ENCODE data around the gene RAPGEF2. TPM values are rescaled to one million over a fixed set of nuclear protein-coding genes. Genes with fewer than 3 reads are reported as not detected.

RAPGEF2 gene
- total and polyA plus RNA-seq, 2 donors (not counting 1 experiment from before 2014, with no cell fraction given), result 10.9 to 45.8 TPM

- no peaks in the 10 kb centered on the region for H3K9me3 ChIP-seq (ENCODE audit: control extremely low read depth in 1 of 3, control insufficient read depth in 2 of 3, insufficient read depth in 1 of 3, low read length in 2 of 3)
- H2AFZ ChIP-seq (ENCODE audit: insufficient read depth, low read depth, low read length, poor library complexity, severe bottlenecking), result no peak overlapping the region
- DNase-seq, result peak; percentile 24
- peak overlapping the region; percentile 9 for H3K4me2 ChIP-seq (replicated peaks; ENCODE audit: low read depth, low read length, poor library complexity, severe bottlenecking)
- H3K79me2 ChIP-seq (ENCODE audit: control insufficient read depth, insufficient read depth, low read length), result peaks cover 51% of the 10 kb centered on the region
- intact Hi-C loops (cut with micrococcal nuclease), result no loop called here
- CTCF ChIA-PET, result no interaction called here
- H3K36me3 ChIP-seq (replicated peaks in 1 of 2; ENCODE audit: control extremely low read depth in 1 of 2, control insufficient read depth in 1 of 2, extremely low read depth in 1 of 2, insufficient read depth in 2 of 2, low read length in 1 of 2), result no peaks in the 10 kb centered on the region
- TF ChIP-seq, protein P1, sequence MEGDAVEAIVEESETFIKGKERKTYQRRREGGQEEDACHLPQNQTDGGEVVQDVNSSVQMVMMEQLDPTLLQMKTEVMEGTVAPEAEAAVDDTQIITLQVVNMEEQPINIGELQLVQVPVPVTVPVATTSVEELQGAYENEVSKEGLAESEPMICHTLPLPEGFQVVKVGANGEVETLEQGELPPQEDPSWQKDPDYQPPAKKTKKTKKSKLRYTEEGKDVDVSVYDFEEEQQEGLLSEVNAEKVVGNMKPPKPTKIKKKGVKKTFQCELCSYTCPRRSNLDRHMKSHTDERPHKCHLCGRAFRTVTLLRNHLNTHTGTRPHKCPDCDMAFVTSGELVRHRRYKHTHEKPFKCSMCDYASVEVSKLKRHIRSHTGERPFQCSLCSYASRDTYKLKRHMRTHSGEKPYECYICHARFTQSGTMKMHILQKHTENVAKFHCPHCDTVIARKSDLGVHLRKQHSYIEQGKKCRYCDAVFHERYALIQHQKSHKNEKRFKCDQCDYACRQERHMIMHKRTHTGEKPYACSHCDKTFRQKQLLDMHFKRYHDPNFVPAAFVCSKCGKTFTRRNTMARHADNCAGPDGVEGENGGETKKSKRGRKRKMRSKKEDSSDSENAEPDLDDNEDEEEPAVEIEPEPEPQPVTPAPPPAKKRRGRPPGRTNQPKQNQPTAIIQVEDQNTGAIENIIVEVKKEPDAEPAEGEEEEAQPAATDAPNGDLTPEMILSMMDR (IDR thresholded peaks at IDR 0.05), result no peak
- TF ChIP-seq EZH2 (IDR thresholded peaks at IDR 0.05; ENCODE audit: borderline replicate concordance, insufficient read depth, low read depth, low read length, poor library complexity, severe bottlenecking), result no peak
- peaks cover 8 to 16% of the 10 kb centered on the region in 2 donors for H3K4me1 ChIP-seq (ENCODE audit: control insufficient read depth in 2 of 2, insufficient read depth in 2 of 2, low read length in 2 of 2)
- H3K9me3 Mint-ChIP-seq (ENCODE audit: insufficient read depth), result no peaks in the 10 kb centered on the region
- no peak overlapping the region for H3K27ac ChIP-seq (ENCODE audit: low read length in 2 of 2)
- POLR2A ChIA-PET, result no interaction called here
- no peak overlapping the region for H3K4me3 Mint-ChIP-seq
- H3K27ac Mint-ChIP-seq, result no peak overlapping the region
- peaks cover 11% of the 10 kb centered on the region for H4K20me1 ChIP-seq (ENCODE audit: control insufficient read depth, insufficient read depth, low read length, poor library complexity, severe bottlenecking)
- H3K4me1 Mint-ChIP-seq, result peaks cover 23% of the 10 kb centered on the region
- H3K9ac ChIP-seq (ENCODE audit: low read length), result no peak overlapping the region
- peaks cover 3% of the 10 kb centered on the region for H3K27me3 Mint-ChIP-seq
- no peak overlapping the region for H3K4me3 ChIP-seq (ENCODE audit: control extremely low read depth in 1 of 5, extremely low read depth in 1 of 5, insufficient read depth in 1 of 5, low read depth in 2 of 5, low read length in 4 of 5)
- no peak for ATAC-seq (ENCODE audit: low read depth)
- WGBS (ENCODE audit: insufficient coverage), result 96% methylated on average over 5 of the region's 5 CpGs
- no peaks in the 10 kb centered on the region for H3K27me3 ChIP-seq (replicated peaks in 1 of 4; ENCODE audit: control extremely low read depth in 1 of 4, control insufficient read depth in 3 of 4, insufficient read depth in 4 of 4, low read length in 3 of 4)
These were observed 47.5 kb downstream of the RAPGEF2 start for GRCh38 chr4:159150396-159150795.

DNA sequence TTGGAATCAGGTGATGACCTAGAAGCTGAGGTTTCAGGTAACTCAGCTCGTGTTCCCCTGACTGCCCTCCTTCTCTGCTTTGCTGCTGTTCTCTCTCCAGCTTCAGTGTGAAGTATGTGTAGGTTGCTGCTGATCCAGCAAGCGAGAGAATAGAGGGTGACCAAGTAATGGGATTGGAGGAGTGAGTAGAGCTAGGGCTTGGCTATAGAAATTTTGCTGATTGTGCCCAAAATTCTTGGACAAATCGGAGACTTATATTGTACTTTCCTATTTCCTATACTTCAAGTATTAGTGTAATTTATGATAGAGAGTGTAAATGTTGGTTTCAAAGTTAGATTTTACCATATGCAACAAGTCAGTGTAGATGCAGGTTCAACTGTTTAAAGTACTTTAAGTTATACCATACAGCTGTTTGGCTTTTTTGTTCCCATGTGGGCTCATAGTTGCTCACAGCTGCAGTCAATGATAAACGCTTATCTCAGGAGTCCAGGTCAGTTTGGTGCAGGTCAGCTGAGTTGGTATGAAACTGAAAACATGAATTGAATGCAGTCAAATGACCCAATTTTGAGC lies 48.0 kb downstream of the RAPGEF2 start:
- CTCF ChIA-PET, result no interaction called here
- H3K27ac ChIP-seq (ENCODE audit: low read length in 2 of 2), result no peak overlapping the region
- TF ChIP-seq, protein P1 (IDR thresholded peaks at IDR 0.05), result no peak
- TF ChIP-seq EZH2 (IDR thresholded peaks at IDR 0.05; ENCODE audit: borderline replicate concordance, insufficient read depth, low read depth, low read length, poor library complexity, severe bottlenecking), result no peak

More for the DNA sequence above, 48.0 kb downstream of the RAPGEF2 start:
- H3K4me3 ChIP-seq (ENCODE audit: control extremely low read depth in 1 of 5, extremely low read depth in 1 of 5, insufficient read depth in 1 of 5, low read depth in 2 of 5, low read length in 4 of 5), result no peak overlapping the region
- POLR2A ChIA-PET, result no interaction called here
- H3K9me3 ChIP-seq (ENCODE audit: control extremely low read depth in 1 of 3, control insufficient read depth in 2 of 3, insufficient read depth in 1 of 3, low read length in 2 of 3), result no peaks in the 10 kb centered on the region
- H3K4me1 ChIP-seq (ENCODE audit: control insufficient read depth in 2 of 2, insufficient read depth in 2 of 2, low read length in 2 of 2), result peaks cover 8 to 16% of the 10 kb centered on the region in 2 donors
- H2AFZ ChIP-seq (ENCODE audit: insufficient read depth, low read depth, low read length, poor library complexity, severe bottlenecking), result no peak overlapping the region
- no peak overlapping the region for H3K4me2 ChIP-seq (replicated peaks; ENCODE audit: low read depth, low read length, poor library complexity, severe bottlenecking)
- peaks cover 47% of the 10 kb centered on the region for H3K79me2 ChIP-seq (ENCODE audit: control insufficient read depth, insufficient read depth, low read length)
- DNase-seq, result no peak
- H3K27ac Mint-ChIP-seq, result no peak overlapping the region
- no peaks in the 10 kb centered on the region for H3K9me3 Mint-ChIP-seq (ENCODE audit: insufficient read depth)
- H3K27me3 ChIP-seq (replicated peaks in 1 of 4; ENCODE audit: control extremely low read depth in 1 of 4, control insufficient read depth in 3 of 4, insufficient read depth in 4 of 4, low read length in 3 of 4), result no peaks in the 10 kb centered on the region
- H3K4me3 Mint-ChIP-seq, result no peak overlapping the region
- H3K27me3 Mint-ChIP-seq, result peaks cover 4% of the 10 kb centered on the region
- H3K9ac ChIP-seq (ENCODE audit: low read length), result no peak overlapping the region
- WGBS (ENCODE audit: insufficient coverage), result 64% methylated on average over 2 of the region's 4 CpGs
- H3K4me1 Mint-ChIP-seq, result peaks cover 20% of the 10 kb centered on the region
- intact Hi-C loops (cut with micrococcal nuclease), result no loop called here
- H4K20me1 ChIP-seq (ENCODE audit: control insufficient read depth, insufficient read depth, low read length, poor library complexity, severe bottlenecking), result peaks cover 11% of the 10 kb centered on the region
- H3K36me3 ChIP-seq (replicated peaks in 1 of 2; ENCODE audit: control extremely low read depth in 1 of 2, control insufficient read depth in 1 of 2, extremely low read depth in 1 of 2, insufficient read depth in 2 of 2, low read length in 1 of 2), result no peaks in the 10 kb centered on the region
- ATAC-seq (ENCODE audit: low read depth), result no peak

Data from B cell (primary cell).